KG1 (cell line): ENCODE measurements around the gene TRMT13.

Experiments used
- DNase-seq: peaks from one replicate; lab custom pipeline; 2025; lab: John Stamatoyannopoulos, UW

TRMT13 gene

GRCh38 chr1:100132566-100133477, at the start of gene TRMT13, which contains the start of gene SASS6:
Gene TRMT13 (plus strand): TSS chr1:100133163. CDS start chr1:100133169, 6 bp downstream.
Gene SASS6 (minus strand): TSS chr1:100132930. CDS start chr1:100132814, 116 bp downstream.
- DNase-seq = peak; percentile 92

GRCh38 chr1:100087396-100087795, 45.6 kb upstream of the TRMT13 start:
- no peak for DNase-seq

GRCh38 chr1:100089082-100089481, 43.9 kb upstream of the TRMT13 start:
- DNase-seq = no peak

- no peak for DNase-seq
These were observed 42.5 kb upstream of the TRMT13 start for GRCh38 chr1:100090471-100090870.

DNA sequence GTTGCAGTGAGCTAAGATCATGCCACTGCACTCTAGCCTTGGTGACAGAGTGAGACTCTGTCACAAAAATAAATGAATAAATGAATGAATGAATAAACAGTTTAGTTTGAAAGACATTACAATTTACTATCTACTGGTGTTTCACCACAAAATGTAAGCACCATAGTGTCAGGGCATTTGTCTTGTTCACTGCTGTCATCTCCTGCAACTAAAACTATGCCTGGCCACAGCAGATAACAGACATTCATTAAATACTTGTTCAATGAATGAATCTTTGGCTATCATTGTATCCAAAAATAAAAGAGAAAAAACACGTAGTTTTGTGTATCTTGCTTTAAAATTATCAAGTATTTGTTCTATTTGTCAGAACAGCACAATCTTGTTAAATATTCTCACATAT, 32.8 kb upstream of the TRMT13 start:
- DNase-seq = no peak

DNA sequence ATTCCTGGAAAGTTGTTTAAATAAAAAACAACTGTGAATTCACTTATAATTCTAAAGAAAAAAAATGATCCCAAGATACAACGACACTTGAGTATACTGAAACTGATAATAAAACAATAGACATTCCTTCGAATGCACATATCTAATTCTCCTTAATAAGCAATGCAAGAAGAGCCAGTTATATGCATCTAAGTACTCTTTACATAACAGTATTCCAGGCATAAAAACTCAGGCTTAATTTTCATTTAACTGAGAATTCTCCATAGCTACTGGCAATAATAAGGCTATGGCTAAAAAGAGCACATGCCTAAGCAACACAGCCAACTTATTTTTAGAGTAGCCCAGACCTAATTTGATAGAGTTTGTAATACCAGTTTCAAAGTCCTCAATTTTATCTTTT, 31.4 kb upstream of the TRMT13 start:
- DNase-seq = no peak

GRCh38 chr1:100107696-100108095, 25.3 kb upstream of the TRMT13 start:
- no peak for DNase-seq

- no peak for DNase-seq
These were observed 23.4 kb upstream of the TRMT13 start for GRCh38 chr1:100109554-100110066.

- DNase-seq = no peak
These were observed 17.4 kb upstream of the TRMT13 start for GRCh38 chr1:100115524-100115923.

- no peak for DNase-seq
These were observed 10.8 kb upstream of the TRMT13 start for GRCh38 chr1:100122177-100122576.

GRCh38 chr1:100127226-100127625, 5.7 kb upstream of the TRMT13 start:
- DNase-seq = no peak

DNA sequence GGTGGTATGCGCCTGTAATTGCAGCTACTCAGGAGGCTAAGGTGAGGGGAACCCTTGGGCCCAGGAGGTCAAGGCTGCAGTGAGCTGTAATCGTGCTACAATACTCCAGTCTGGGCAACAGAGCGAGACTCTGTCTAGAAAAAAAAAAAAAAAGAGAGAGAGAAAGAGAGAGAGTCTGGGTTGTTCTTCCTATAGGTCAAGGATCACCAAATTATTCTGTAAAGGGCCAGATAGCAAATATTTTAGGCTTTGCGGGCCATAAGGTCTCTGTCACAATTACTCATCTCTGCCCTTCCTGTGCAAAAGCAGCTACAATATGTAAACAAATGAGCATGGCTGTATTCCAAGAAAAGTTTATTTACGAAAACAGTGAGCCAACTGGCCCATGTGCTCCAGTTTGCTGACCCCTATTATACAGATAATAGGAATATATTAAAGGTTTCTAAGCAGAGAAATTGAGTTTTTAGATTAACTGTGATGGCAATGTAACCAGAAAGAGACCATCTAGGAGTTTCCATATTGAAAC, 2.3 kb upstream of the TRMT13 start:
- DNase-seq = no peak

GRCh38 chr1:100131623-100132022, 1.3 kb upstream of the TRMT13 start:
- no peak for DNase-seq

DNA sequence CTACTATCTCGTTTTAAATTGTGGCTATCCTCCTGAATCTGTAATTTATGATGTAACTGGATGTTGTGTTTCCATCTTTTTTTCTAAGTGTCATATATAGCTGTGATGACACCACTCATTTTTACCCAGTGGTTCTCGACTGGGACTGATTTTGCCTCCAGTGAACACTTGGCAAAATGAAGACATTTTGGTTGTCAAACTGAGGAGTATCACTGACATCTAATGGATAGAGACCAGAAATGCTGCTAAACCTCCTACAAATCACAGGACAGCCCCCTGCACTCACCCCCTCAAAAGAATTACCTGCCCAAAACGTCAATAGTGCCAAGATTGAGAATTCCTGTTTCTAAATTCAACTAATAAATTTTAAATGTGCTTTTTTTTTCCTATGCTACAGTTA, 1.9 kb downstream of the TRMT13 start:
- DNase-seq = no peak

GRCh38 chr1:100137602-100138001, 4.6 kb downstream of the TRMT13 start:
- no peak for DNase-seq

DNA sequence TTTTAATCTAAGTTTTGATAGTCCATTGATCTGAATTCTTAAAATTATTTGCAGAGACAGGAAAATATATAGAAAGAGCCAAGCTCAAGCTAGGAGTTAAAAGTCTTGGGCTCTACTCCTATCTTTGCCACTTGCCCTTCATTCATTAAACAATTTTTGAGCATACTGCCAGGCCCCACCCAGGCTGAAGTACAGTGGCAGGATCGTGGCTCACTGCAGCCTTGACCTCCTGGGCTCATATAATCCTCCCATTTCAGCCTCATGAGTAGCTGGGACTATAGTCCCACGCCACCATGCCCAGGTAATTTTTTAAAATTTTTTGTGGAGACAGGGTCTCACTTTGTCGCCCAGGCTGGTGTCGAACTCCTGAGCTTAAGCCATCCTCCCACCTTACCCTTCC, 8.2 kb downstream of the TRMT13 start:
- no peak for DNase-seq

GRCh38 chr1:100142343-100142742, 9.4 kb downstream of the TRMT13 start:
- DNase-seq = no peak

GRCh38 chr1:100145116-100145515, 12.2 kb downstream of the TRMT13 start:
- DNase-seq = no peak

DNA sequence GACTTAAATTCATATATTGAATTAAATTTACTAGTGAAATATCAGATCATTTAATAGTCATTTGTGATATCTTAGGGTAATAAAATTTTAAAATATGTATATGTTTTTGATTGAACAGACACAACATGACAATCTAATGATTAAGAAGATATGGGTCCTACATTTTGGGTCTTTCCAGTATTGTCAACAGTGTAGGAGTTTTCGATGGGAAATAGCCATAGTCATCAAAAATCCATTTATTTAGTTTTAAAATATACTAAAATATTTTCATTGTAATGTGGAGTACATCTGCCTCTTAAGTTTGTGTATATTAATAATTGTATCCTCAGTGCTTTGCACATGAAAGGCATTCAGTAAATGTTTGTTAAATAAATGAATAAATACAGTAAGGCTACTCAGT, 14.0 kb downstream of the TRMT13 start:
- no peak for DNase-seq

- no peak for DNase-seq
These were observed 14.9 kb downstream of the TRMT13 start for GRCh38 chr1:100147875-100148274.

DNA sequence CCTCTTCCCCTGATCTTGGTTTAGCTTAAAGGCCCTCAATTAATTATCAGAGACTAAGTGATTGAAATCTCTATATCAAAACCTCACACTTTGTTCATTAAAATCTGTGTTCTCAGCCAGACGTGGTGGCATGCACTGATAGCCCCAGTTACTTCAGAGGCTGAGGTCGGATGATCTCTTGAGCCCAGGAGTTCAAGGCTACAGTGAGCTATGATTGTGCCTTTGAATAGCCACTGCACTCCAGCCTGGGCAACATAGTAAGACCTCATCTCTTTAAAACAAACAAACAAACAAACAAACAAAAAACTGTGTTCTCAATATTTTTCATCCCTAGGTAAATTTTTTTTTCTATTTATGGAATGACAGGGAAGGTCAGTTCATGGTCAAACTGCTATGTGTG, 18.7 kb downstream of the TRMT13 start:
- no peak for DNase-seq

DNA sequence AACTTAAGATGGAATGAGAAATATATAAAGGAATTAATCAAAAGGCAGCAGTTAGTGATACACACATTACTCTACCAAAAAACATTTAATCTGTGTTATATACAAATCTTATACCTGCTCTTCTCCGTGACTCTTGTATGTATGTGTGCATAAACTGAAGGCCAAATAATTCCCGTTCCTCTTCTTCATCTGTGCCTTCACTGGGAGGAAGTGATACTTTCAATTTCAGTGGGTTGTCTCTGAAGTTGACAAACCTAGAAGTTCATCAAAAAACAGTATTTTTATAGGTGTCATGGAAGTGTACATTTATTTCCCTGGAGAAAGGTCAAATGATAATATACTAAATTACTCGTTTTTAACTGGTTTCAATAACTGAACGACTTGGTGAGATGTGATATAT, 19.3 kb downstream of the TRMT13 start:
- no peak for DNase-seq

GRCh38 chr1:100162881-100163280, 29.9 kb downstream of the TRMT13 start:
- DNase-seq = no peak
